ENCODE results near the gene RCE1.

Gene RCE1

DNA sequence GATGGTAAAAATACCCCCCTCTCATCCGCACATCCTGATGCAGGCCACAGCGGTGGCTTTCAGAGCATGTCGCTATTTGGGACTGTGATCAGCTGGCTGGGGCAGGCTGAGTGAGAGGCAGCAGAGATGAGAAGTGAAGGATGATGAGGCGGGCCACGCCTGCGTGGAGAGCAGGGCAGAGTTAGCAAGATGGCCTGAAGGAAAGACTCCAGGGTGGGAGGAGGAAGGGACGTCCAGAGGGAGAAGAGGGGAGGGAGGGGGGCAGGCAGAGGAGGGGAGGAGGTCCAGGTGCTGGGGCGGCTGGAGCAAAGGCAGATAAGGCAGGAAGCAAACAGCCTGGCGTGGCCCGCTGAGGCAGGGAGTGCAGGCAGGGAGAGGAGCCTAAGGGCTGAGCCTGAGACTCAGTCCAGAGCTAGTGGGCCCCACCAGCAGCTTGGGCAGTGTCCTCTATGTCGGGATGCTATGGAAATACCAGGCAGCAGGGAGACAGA, 42.8 kb downstream of the RCE1 start (continued):
- TF ChIP-seq ZBTB21 (tag by site-specific recombination; IDR thresholded peaks at IDR 0.05), result no peak
- TF ChIP-seq ZNF626 (tag by site-specific recombination; IDR thresholded peaks at IDR 0.05), result no peak
- no peak for TF ChIP-seq ZNF768 (tag by site-specific recombination; IDR thresholded peaks at IDR 0.05)
- TF ChIP-seq ZNF341 (tag by site-specific recombination; IDR thresholded peaks at IDR 0.05; ENCODE audit: low read depth), result peak; percentile 21; the same call in 1 of the 2 replicates
- no peak for TF ChIP-seq ZNF488 (tag by site-specific recombination; IDR thresholded peaks at IDR 0.05)
- no peak for TF ChIP-seq ZNF112 (tag by site-specific recombination; IDR thresholded peaks at IDR 0.05)
- no peak for TF ChIP-seq HOXC10 (CRISPR knock-in tag; IDR thresholded peaks at IDR 0.05)
- no peak for TF ChIP-seq ZNF121 (tag by site-specific recombination; IDR thresholded peaks at IDR 0.05)
- no peak for TF ChIP-seq ZNF280D (tag by site-specific recombination; IDR thresholded peaks at IDR 0.05)
- no peak for TF ChIP-seq HOXA7 (CRISPR knock-in tag; IDR thresholded peaks at IDR 0.05; ENCODE audit: borderline replicate concordance)
- no peak for TF ChIP-seq ZSCAN30 (tag by site-specific recombination; IDR thresholded peaks at IDR 0.05)
- TF ChIP-seq ZNF561 (tag by site-specific recombination; IDR thresholded peaks at IDR 0.05; ENCODE audit: borderline replicate concordance), result no peak
- TF ChIP-seq, protein P1, sequence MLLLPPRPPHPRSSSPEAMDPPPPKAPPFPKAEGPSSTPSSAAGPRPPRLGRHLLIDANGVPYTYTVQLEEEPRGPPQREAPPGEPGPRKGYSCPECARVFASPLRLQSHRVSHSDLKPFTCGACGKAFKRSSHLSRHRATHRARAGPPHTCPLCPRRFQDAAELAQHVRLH (tag by site-specific recombination; IDR thresholded peaks at IDR 0.05), result no peak
- no peak for TF ChIP-seq ZBTB17 (tag by site-specific recombination; IDR thresholded peaks at IDR 0.05)
- TF ChIP-seq ZNF174 (tag by site-specific recombination; IDR thresholded peaks at IDR 0.05), result no peak
- TF ChIP-seq KLF1 (tag by site-specific recombination; IDR thresholded peaks at IDR 0.05), result peak; percentile 36; the same call in 1 of the 2 replicates
- TF ChIP-seq, protein P2, sequence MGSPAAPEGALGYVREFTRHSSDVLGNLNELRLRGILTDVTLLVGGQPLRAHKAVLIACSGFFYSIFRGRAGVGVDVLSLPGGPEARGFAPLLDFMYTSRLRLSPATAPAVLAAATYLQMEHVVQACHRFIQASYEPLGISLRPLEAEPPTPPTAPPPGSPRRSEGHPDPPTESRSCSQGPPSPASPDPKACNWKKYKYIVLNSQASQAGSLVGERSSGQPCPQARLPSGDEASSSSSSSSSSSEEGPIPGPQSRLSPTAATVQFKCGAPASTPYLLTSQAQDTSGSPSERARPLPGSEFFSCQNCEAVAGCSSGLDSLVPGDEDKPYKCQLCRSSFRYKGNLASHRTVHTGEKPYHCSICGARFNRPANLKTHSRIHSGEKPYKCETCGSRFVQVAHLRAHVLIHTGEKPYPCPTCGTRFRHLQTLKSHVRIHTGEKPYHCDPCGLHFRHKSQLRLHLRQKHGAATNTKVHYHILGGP (tag by site-specific recombination; IDR thresholded peaks at IDR 0.05), result no peak
- peak; percentile 18; the same call in 1 of the 2 replicates for TF ChIP-seq ZFHX2 (tag by site-specific recombination; conservative IDR thresholded peaks at IDR 0.05)
- no peak for TF ChIP-seq ZNF548 (tag by site-specific recombination; IDR thresholded peaks at IDR 0.05)
- TF ChIP-seq ZNF518A (tag by site-specific recombination; conservative IDR thresholded peaks at IDR 0.05; ENCODE audit: low read depth), result no peak
- TF ChIP-seq, protein P3, sequence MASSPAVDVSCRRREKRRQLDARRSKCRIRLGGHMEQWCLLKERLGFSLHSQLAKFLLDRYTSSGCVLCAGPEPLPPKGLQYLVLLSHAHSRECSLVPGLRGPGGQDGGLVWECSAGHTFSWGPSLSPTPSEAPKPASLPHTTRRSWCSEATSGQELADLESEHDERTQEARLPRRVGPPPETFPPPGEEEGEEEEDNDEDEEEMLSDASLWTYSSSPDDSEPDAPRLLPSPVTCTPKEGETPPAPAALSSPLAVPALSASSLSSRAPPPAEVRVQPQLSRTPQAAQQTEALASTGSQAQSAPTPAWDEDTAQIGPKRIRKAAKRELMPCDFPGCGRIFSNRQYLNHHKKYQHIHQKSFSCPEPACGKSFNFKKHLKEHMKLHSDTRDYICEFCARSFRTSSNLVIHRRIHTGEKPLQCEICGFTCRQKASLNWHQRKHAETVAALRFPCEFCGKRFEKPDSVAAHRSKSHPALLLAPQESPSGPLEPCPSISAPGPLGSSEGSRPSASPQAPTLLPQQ (tag by site-specific recombination; IDR thresholded peaks at IDR 0.05), result peak; percentile 96
- no peak for TF ChIP-seq ZNF48 (tag by site-specific recombination; IDR thresholded peaks at IDR 0.05)
- no peak for TF ChIP-seq ZNF214 (tag by site-specific recombination; IDR thresholded peaks at IDR 0.05; ENCODE audit: borderline replicate concordance)
- TF ChIP-seq ZSCAN4 (tag by site-specific recombination; IDR thresholded peaks at IDR 0.05), result no peak
- TF ChIP-seq, protein P4, sequence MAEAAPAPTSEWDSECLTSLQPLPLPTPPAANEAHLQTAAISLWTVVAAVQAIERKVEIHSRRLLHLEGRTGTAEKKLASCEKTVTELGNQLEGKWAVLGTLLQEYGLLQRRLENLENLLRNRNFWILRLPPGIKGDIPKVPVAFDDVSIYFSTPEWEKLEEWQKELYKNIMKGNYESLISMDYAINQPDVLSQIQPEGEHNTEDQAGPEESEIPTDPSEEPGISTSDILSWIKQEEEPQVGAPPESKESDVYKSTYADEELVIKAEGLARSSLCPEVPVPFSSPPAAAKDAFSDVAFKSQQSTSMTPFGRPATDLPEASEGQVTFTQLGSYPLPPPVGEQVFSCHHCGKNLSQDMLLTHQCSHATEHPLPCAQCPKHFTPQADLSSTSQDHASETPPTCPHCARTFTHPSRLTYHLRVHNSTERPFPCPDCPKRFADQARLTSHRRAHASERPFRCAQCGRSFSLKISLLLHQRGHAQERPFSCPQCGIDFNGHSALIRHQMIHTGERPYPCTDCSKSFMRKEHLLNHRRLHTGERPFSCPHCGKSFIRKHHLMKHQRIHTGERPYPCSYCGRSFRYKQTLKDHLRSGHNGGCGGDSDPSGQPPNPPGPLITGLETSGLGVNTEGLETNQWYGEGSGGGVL (tag by site-specific recombination; IDR thresholded peaks at IDR 0.05), result 0 out of 2 replicates have a peak, but pooled peaks have one; percentile 35
